ENCODE measurements around the gene PMEPA1. TPM values are rescaled to one million over a fixed set of nuclear protein-coding genes. Genes with fewer than 3 reads are reported as not detected.

The PMEPA1 gene
- polyA plus RNA-seq, 1 donor: 18.9 TPM

GRCh38 chr20:57688295-57688694, 21.5 kb downstream of the PMEPA1 start:
- H3K4me3 ChIP-seq (ENCODE audit: low read length): no peak overlapping the region
- H3K27me3 ChIP-seq (ENCODE audit: control insufficient read depth, insufficient read depth, low read length): peaks cover 26% of the 10 kb centered on the region
- H3K36me3 ChIP-seq (ENCODE audit: control insufficient read depth, insufficient read depth, low read length): peaks cover 4% of the 10 kb centered on the region
- H3K9me3 ChIP-seq (ENCODE audit: control insufficient read depth, low read depth, low read length): no peaks in the 10 kb centered on the region
- WGBS (ENCODE audit: insufficient coverage, low lambda C conversion rate): no CpG with 5 or more reads among the region's 5 CpGs
- peaks cover 14% of the 10 kb centered on the region for H3K4me1 ChIP-seq (ENCODE audit: control insufficient read depth, insufficient read depth, low read length)
- no peak for DNase-seq
- no peak overlapping the region for H3K27ac ChIP-seq (ENCODE audit: low read length)

DNA sequence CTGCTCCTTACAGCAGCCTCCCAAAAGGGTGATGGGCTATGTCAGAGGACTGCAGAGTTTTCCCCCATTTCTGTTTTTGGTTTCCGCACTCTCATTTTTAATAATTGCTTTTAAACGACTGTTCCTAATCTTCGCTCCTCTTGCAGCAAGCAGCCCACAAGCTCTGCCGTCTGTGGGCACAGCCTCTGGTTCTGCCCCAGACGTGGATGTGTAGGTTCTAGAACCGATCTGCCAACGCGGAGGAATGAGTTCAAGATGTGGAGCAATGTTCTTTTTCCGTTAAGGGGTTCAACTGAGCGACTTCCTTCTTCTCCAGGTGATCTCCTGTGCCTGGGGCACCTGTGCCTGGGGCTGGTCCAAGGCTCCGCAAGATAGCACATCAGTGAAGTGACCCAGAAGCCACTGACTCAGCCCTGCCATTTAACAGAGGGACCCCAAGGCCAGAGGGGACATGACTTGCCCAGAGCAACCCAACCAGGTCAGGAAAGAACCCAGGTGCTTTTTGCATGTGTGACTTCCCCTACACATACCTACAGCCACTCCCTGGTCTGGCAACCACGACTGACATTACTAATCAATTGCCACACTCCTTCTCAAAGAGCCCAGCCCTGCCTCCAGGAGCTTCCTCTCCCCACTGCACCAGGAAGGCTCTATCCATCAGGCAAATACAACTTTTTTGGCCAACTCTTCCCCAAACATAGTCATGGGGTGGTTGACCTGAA, 22.7 kb downstream of the PMEPA1 start:
- Histone ChIP-seq H3K27me3 (ENCODE audit: control insufficient read depth, insufficient read depth, low read length) (peaks cover 26% of the 10 kb centered on the region), H3K27ac (ENCODE audit: low read length) (no peak overlapping the region), H3K36me3 (ENCODE audit: control insufficient read depth, insufficient read depth, low read length) (peaks cover 4% of the 10 kb centered on the region), H3K4me1 (ENCODE audit: control insufficient read depth, insufficient read depth, low read length) (peaks cover 11% of the 10 kb centered on the region), H3K9me3 (ENCODE audit: control insufficient read depth, low read depth, low read length) (no peaks in the 10 kb centered on the region), H3K4me3 (ENCODE audit: low read length) (no peak overlapping the region)
- WGBS (ENCODE audit: insufficient coverage, low lambda C conversion rate): 100% methylated on average over 2 of the region's 12 CpGs
- DNase-seq: no peak

DNA sequence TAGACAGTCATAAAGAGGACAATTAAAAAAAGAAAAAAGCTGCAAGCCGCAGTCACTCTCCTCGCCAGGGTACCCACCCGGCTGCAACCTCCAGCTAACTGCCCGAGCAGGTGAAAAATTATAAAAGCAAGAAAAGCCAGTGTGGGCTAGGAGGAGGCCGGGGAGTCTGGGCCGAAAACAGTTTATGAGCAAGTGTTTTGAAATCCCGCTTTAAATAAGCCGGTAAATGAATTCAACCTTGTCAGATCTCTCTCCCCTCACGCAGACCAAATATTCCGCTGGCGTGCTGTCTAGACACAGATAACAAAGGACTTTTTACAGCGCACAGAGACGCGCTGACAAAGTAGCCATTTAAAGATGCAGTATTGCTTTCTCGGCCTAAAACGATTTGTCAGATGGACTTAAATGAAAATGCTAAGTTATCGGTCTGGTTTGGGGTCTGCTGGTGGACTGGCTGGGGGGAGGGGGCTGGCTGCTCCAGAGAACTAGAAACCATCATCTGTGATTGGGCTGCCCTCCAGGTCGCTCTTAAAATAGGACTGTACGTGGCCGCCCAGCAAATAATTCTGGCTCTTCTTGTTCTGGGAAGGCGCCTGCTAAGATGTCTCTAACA, 24.6 kb downstream of the PMEPA1 start:
- Histone ChIP-seq H3K4me1 (ENCODE audit: control insufficient read depth, insufficient read depth, low read length) (peaks cover 10% of the 10 kb centered on the region), H3K36me3 (ENCODE audit: control insufficient read depth, insufficient read depth, low read length) (peaks cover 4% of the 10 kb centered on the region), H3K27me3 (ENCODE audit: control insufficient read depth, insufficient read depth, low read length) (peaks cover 26% of the 10 kb centered on the region), H3K9me3 (ENCODE audit: control insufficient read depth, low read depth, low read length) (no peaks in the 10 kb centered on the region), H3K27ac (ENCODE audit: low read length) (no peak overlapping the region), H3K4me3 (ENCODE audit: low read length) (no peak overlapping the region)
- WGBS (ENCODE audit: insufficient coverage, low lambda C conversion rate): 20% methylated on average over 3 of the region's 21 CpGs
- no peak for DNase-seq

GRCh38 chr20:57684808-57685140, 25.0 kb downstream of the PMEPA1 start:
- WGBS (ENCODE audit: insufficient coverage, low lambda C conversion rate): no CpG with 5 or more reads among the region's 5 CpGs
- DNase-seq: no peak
- peaks cover 2% of the 10 kb centered on the region for H3K36me3 ChIP-seq (ENCODE audit: control insufficient read depth, insufficient read depth, low read length)
- H3K27ac ChIP-seq (ENCODE audit: low read length): no peak overlapping the region
- peaks cover 10% of the 10 kb centered on the region for H3K4me1 ChIP-seq (ENCODE audit: control insufficient read depth, insufficient read depth, low read length)
- H3K27me3 ChIP-seq (ENCODE audit: control insufficient read depth, insufficient read depth, low read length): peaks cover 26% of the 10 kb centered on the region
- H3K9me3 ChIP-seq (ENCODE audit: control insufficient read depth, low read depth, low read length): no peaks in the 10 kb centered on the region
- H3K4me3 ChIP-seq (ENCODE audit: low read length): no peak overlapping the region

DNA sequence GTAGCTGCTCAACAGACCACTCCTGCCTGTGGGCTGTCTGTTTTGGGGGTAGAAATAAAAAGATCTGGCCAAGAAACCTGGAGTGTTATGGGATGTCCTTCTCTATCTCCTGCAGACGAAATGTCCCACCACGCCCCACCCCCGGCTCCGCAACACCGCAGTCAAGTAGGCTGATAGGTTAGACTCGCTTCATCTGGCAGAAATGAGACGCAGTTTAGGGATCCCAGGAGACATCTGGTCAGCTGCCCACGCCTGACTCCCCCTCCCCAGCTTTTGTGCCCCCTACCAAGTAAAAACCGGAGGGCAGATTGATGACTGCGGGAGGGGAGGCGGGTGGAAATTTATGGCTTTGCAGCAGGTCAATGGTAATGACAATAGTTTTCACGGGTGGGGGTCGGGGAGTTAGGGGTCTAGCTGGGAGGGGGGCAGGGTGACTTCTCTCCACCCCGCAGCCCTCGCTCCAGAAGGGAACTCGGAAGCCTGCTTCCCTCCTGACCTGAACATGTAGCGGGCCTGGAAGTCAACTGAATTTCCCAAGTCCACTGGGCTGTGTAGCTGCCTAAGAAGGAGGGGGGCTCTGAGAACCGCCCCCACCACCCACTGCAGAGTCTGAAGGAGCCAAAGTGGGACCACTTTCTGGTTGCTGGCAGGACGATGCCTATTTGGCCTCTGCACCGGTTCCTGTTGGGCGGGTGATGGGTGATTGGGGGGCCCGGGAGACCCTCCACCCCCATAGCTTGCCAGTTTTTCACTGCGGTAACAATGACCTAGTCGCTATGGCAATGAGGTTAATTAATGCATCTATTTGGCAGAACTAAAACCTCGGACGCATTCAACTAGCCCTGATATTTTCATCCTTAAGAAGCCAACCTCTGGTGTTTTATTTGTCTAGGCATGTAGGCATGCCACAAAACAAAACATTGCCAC, 25.7 kb downstream of the PMEPA1 start:
- WGBS (ENCODE audit: insufficient coverage, low lambda C conversion rate): no CpG with 5 or more reads among the region's 26 CpGs
- Histone ChIP-seq H3K27me3 (ENCODE audit: control insufficient read depth, insufficient read depth, low read length) (peaks cover 26% of the 10 kb centered on the region), H3K4me3 (ENCODE audit: low read length) (no peak overlapping the region), H3K27ac (ENCODE audit: low read length) (no peak overlapping the region), H3K4me1 (ENCODE audit: control insufficient read depth, insufficient read depth, low read length) (peaks cover 10% of the 10 kb centered on the region), H3K36me3 (ENCODE audit: control insufficient read depth, insufficient read depth, low read length) (peaks cover 2% of the 10 kb centered on the region), H3K9me3 (ENCODE audit: control insufficient read depth, low read depth, low read length) (no peaks in the 10 kb centered on the region)
- no peak for DNase-seq

DNA sequence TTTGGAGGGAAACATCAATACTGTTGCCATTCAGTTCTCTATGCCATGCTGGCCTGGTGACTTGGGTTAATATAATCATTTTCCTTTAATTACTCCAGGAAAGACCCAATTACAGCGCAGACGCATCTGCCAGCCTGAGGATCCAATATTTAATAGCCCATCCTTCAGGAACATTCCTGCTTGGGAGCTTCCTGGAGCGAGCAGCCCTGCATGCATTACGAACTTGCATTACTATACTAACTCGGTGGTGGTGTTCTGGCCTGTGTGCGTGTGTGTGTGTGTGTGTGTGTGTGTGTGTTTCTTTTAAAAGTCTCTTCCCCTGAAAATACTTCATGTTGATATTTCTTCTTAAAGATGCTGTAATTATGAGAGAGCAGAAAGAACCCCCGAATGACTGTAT, 26.5 kb downstream of the PMEPA1 start:
- Histone ChIP-seq H3K27ac (ENCODE audit: low read length) (no peak overlapping the region), H3K27me3 (ENCODE audit: control insufficient read depth, insufficient read depth, low read length) (peaks cover 26% of the 10 kb centered on the region), H3K9me3 (ENCODE audit: control insufficient read depth, low read depth, low read length) (no peaks in the 10 kb centered on the region), H3K36me3 (ENCODE audit: control insufficient read depth, insufficient read depth, low read length) (peaks cover 4% of the 10 kb centered on the region), H3K4me1 (ENCODE audit: control insufficient read depth, insufficient read depth, low read length) (peaks cover 10% of the 10 kb centered on the region), H3K4me3 (ENCODE audit: low read length) (no peak overlapping the region)
- WGBS (ENCODE audit: insufficient coverage, low lambda C conversion rate): no CpG with 5 or more reads among the region's 7 CpGs
- no peak for DNase-seq

- WGBS (ENCODE audit: insufficient coverage, low lambda C conversion rate): 80% methylated on average over 2 of the region's 28 CpGs
- H3K4me3 ChIP-seq (ENCODE audit: low read length): no peak overlapping the region
- peak overlapping the region; percentile 45 for H3K27ac ChIP-seq (ENCODE audit: low read length)
- DNase-seq: no peak
- no peaks in the 10 kb centered on the region for H3K9me3 ChIP-seq (ENCODE audit: control insufficient read depth, low read depth, low read length)
- H3K4me1 ChIP-seq (ENCODE audit: control insufficient read depth, insufficient read depth, low read length): peaks cover 10% of the 10 kb centered on the region
- H3K36me3 ChIP-seq (ENCODE audit: control insufficient read depth, insufficient read depth, low read length): peaks cover 4% of the 10 kb centered on the region
- peaks cover 26% of the 10 kb centered on the region for H3K27me3 ChIP-seq (ENCODE audit: control insufficient read depth, insufficient read depth, low read length)
These were observed 27.4 kb downstream of the PMEPA1 start for GRCh38 chr20:57682184-57683101.

GRCh38 chr20:57680934-57681914, 28.6 kb downstream of the PMEPA1 start:
- no peak overlapping the region for H3K27ac ChIP-seq (ENCODE audit: low read length)

GRCh38 chr20:57680131-57680716, 29.6 kb downstream of the PMEPA1 start:
- no peaks in the 10 kb centered on the region for H3K9me3 ChIP-seq (ENCODE audit: control insufficient read depth, low read depth, low read length)
- peaks cover 2% of the 10 kb centered on the region for H3K36me3 ChIP-seq (ENCODE audit: control insufficient read depth, insufficient read depth, low read length)
- peaks cover 10% of the 10 kb centered on the region for H3K27me3 ChIP-seq (ENCODE audit: control insufficient read depth, insufficient read depth, low read length)
- WGBS (ENCODE audit: insufficient coverage, low lambda C conversion rate): no CpG with 5 or more reads among the region's 12 CpGs
- no peak for DNase-seq
- H3K27ac ChIP-seq (ENCODE audit: low read length): no peak overlapping the region
- H3K4me3 ChIP-seq (ENCODE audit: low read length): no peak overlapping the region
- H3K4me1 ChIP-seq (ENCODE audit: control insufficient read depth, insufficient read depth, low read length): peaks cover 15% of the 10 kb centered on the region

More at GRCh38 chr20:57680934-57681914, 28.6 kb downstream of the PMEPA1 start:
- Histone ChIP-seq H3K27me3 (ENCODE audit: control insufficient read depth, insufficient read depth, low read length) (peaks cover 20% of the 10 kb centered on the region), H3K9me3 (ENCODE audit: control insufficient read depth, low read depth, low read length) (no peaks in the 10 kb centered on the region), H3K4me1 (ENCODE audit: control insufficient read depth, insufficient read depth, low read length) (peaks cover 19% of the 10 kb centered on the region), H3K4me3 (ENCODE audit: low read length) (no peak overlapping the region), H3K36me3 (ENCODE audit: control insufficient read depth, insufficient read depth, low read length) (peaks cover 2% of the 10 kb centered on the region)
- DNase-seq: no peak
- WGBS (ENCODE audit: insufficient coverage, low lambda C conversion rate): no CpG with 5 or more reads among the region's 24 CpGs

Measured in large intestine (tissue), 3 donors.